IPS-15b (cell line): Measurements from ENCODE around the gene OR52I2.

ENCODE experiments used
- H3K27me3 ChIP-seq: one replicate; pipeline ENCODE4 v1.6.1; 2013; ENCODE audit warnings: low read length; ENCODE audit not compliant: control insufficient read depth, insufficient read depth
- H3K36me3 ChIP-seq: one replicate; pipeline ENCODE4 v1.6.1; 2013; ENCODE audit warnings: low read length; ENCODE audit not compliant: control insufficient read depth, insufficient read depth
- H3K4me1 ChIP-seq: one replicate; pipeline ENCODE4 v1.6.1; 2013; ENCODE audit warnings: mild to moderate bottlenecking, low read length; ENCODE audit not compliant: control insufficient read depth, insufficient read depth
- H3K4me3 ChIP-seq: one replicate; pipeline ENCODE4 v1.5.1; 2013; ENCODE audit warnings: low read depth, low read length
- H3K9ac ChIP-seq: one replicate; pipeline ENCODE4 v1.6.1; 2013; ENCODE audit warnings: low read depth, mild to moderate bottlenecking, low read length
- H3K9me3 ChIP-seq: one replicate; pipeline ENCODE4 v1.6.1; 2013; ENCODE audit warnings: mild to moderate bottlenecking, low read length; ENCODE audit not compliant: control insufficient read depth, insufficient read depth

OR52I2 gene

DNA sequence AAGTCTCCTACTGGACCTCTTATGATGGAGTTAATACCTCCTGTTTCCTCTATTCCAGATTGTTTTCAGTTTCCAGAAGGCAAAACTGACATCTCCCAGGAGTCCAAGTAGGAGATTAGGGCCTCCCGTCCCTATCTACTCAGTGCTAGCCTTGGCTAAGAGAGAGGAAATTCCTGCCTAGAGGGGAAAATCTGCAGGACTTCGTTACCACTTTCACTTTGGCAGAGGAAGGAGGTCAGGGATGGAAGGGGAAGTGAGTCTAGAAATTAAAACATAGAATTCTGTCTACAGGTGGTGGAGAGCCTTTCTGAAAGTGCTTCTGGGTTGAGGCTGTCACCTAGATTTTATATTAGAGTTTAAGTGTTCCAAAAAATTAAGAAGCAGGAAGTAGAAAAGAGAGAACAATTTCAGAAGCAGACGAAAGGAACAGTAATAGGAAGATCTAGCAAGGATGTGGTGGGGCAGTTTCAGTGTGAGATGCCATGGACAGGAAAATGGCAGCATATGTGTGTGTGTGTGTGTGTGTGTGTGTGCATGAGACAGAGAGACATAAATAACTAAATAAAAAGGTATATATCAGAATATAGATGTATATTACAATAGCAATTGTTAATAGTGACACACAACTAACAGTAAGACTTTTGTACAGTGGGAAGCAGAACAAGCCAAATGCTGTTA, 28.9 kb downstream of the OR52I2 start:
- Histone ChIP-seq H3K9ac (no peak overlapping the region), H3K4me1 (peaks cover 5% of the 10 kb centered on the region), H3K9me3 (no peaks in the 10 kb centered on the region), H3K36me3 (no peaks in the 10 kb centered on the region), H3K4me3 (no peak overlapping the region), H3K27me3 (peaks cover 4% of the 10 kb centered on the region)

DNA sequence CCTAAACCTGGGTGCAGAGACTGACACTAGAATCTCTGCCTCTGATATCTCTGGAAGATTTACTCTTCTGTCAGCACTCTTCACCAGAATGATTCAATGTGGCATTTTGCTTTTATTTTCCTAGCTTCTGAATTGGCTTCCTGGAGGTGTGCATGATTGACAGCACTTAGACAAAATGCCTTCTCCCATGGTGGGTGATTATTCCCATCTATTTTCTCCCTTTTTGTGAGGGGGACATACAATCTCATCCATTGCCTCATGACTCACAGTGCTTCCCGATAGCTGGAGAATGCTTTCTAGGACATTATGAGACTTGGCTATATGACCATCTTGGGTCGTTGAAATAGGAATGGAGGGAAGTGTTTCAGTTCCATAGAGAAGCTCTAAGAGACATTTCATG, 30.4 kb downstream of the OR52I2 start:
- Histone ChIP-seq H3K4me1 (peaks cover 4% of the 10 kb centered on the region), H3K36me3 (no peaks in the 10 kb centered on the region), H3K4me3 (no peak overlapping the region), H3K9me3 (no peaks in the 10 kb centered on the region), H3K9ac (no peak overlapping the region), H3K27me3 (peaks cover 4% of the 10 kb centered on the region)

DNA sequence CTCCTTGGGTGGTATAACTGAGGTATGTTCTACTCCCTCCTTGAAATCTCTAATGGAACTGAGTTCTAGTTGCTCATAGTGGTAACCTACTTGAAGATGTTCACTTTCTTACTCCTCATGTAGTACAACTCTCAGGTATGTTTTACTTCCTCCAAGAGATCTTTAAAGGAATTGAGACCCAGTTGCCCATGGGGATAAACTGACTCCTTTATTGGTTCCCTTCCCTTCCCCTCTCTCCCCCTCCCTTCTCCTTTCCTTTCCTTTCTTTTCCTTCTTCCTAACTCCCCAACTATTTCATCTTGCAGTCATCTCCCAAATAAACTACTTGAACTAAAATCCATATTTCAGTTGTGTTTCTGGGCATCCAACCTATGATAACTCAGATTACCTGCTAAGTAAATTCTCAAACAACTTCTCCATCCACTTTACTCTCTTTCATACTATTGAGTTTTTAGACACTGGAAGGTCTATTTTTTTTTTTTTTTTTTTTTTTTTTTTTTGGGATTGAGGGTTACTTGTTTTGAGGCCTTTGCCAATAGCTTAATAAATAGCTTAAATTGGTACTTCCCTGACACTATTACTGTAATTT, 34.4 kb downstream of the OR52I2 start:
- H3K9ac ChIP-seq, result no peak overlapping the region
- H3K36me3 ChIP-seq, result no peaks in the 10 kb centered on the region
- no peaks in the 10 kb centered on the region for H3K27me3 ChIP-seq
- no peak overlapping the region for H3K4me3 ChIP-seq
- H3K4me1 ChIP-seq, result no peaks in the 10 kb centered on the region
- H3K9me3 ChIP-seq, result no peaks in the 10 kb centered on the region

DNA sequence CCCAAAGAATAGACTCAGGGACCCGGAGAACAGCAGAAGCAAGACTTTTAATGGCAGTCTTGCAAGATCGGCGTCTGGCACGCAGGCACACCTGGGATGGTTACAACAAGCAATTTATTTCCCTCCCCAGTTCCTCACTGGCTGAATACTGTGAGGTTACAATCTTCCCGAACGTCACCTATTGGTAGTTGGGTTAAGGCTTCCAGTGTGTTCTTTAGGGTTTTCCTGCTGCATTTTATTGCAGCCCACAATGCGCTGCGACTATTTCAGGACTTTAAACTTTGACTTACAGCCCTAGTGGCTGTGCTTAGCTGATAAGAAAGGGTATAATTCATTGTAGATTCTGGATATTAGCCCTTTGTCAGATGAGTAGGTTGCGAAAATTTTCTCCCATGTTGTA, 38.0 kb downstream of the OR52I2 start:
- no peaks in the 10 kb centered on the region for H3K36me3 ChIP-seq
- no peaks in the 10 kb centered on the region for H3K27me3 ChIP-seq
- no peaks in the 10 kb centered on the region for H3K9me3 ChIP-seq
- no peaks in the 10 kb centered on the region for H3K4me1 ChIP-seq
- H3K4me3 ChIP-seq, result no peak overlapping the region
- no peak overlapping the region for H3K9ac ChIP-seq

DNA sequence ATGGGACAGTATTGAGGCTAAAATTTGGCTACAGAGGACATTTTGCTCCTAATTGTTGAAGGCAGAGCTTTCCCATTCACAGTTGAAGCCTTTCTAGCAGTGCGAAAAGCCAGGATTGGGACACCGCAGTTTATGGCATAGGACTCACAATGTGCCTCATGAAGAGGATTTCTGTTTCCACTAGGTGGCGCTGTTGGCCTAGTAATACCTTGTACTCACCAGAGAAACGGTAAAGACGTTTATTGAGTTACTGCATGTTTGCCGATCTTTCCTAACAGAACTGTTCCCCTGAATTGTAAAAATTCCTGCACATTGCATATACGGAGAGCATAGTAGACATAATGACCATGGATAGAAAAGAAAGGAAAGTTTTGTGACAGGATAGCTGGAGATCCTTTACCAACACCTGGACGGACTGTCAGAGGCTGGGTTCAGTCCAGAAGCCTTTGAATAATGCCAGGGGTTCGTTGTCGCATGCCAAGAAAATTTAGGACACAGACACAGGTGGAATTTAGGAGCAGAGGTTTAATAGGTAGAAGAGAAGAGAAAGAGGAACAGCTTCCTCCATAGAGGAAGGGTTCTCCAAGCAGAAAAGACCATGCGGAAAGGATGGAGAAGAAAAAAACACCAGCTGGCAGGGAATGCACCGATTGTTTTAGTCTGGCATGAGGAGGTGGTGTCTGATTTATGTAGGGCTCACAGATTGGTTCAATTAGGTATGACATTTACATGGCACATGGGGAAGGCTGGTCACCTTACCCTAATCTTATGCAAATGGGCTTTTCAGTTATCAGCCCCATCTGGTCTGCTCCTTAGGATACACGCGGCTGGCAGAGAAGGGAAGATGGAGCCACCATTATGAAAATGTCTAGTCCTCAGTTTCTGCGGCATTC, 44.9 kb downstream of the OR52I2 start:
- no peaks in the 10 kb centered on the region for H3K36me3 ChIP-seq
- no peaks in the 10 kb centered on the region for H3K27me3 ChIP-seq
- no peaks in the 10 kb centered on the region for H3K9me3 ChIP-seq
- H3K9ac ChIP-seq, result no peak overlapping the region
- peaks cover 13% of the 10 kb centered on the region for H3K4me1 ChIP-seq
- no peak overlapping the region for H3K4me3 ChIP-seq

DNA sequence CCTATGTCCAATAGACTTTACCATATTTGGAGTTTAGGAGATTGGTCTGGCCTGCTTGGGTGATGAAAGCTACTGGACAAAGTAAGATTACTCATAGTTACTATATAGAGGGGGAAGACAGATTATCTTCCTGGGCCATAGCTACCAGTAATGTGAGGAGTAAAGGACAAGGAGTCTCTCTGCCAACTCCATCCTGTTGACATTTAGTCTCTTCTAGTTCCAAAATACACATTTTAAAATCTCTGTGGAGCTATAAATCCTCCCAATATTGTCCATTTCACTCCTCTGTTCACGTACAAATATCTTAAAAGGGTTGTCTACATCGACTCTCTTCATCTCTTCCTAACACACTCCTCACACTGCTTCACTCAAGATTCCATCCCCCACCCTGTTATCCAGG, 54.6 kb downstream of the OR52I2 start:
- H3K4me1 ChIP-seq, result no peaks in the 10 kb centered on the region
- H3K9me3 ChIP-seq, result no peaks in the 10 kb centered on the region
- no peaks in the 10 kb centered on the region for H3K36me3 ChIP-seq
- H3K27me3 ChIP-seq, result peaks cover 13% of the 10 kb centered on the region
- H3K4me3 ChIP-seq, result no peak overlapping the region
- no peak overlapping the region for H3K9ac ChIP-seq

DNA sequence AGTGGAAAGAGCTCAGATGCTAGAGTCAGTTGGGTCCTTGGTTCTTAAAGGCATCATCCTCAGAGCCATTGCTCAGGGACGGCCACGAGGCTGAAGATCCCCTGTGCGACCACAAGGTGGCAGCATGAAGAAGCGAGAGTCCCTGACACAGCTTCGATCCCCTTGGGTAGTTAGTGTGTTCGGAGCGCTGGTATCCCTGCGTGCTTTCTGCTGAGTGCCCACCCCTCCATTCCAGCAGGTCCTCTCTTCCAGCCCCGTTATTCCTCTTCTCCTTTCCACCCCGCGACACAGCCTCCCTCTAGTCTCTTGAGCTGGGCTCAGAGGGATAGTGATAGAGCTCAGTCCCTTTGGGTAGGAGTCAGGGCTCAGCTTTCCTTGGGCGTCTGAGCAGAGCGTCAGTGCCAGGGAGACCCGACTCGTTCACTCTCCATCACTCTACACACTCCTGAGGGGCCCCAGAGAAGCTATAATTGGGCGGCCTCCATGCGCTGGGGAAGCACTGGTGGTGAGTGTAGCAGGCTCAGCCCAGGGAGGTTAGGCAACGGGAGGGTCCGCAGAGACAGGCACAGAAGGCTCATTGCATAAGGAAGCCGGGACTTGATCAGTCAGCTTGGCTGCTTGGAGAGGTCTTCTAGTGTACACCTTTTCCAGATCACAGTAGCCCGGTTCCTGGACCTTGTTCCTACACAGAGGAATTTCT, 55.6 kb downstream of the OR52I2 start, which contains the start of gene OR51D1:
Gene OR51D1, plus strand, starts transcription at position 516 of the 700 bp plus-strand sequence. CDS start 2,314 bp downstream, outside the sequence.
- no peaks in the 10 kb centered on the region for H3K36me3 ChIP-seq
- H3K4me3 ChIP-seq, result peak within 1 kb of the TSS; percentile 36
- no peaks in the 10 kb centered on the region for H3K4me1 ChIP-seq
- H3K9me3 ChIP-seq, result no peaks in the 10 kb centered on the region
- H3K9ac ChIP-seq, result no peak within 1 kb of the TSS
- H3K27me3 ChIP-seq, result peaks cover 13% of the 10 kb centered on the region

DNA sequence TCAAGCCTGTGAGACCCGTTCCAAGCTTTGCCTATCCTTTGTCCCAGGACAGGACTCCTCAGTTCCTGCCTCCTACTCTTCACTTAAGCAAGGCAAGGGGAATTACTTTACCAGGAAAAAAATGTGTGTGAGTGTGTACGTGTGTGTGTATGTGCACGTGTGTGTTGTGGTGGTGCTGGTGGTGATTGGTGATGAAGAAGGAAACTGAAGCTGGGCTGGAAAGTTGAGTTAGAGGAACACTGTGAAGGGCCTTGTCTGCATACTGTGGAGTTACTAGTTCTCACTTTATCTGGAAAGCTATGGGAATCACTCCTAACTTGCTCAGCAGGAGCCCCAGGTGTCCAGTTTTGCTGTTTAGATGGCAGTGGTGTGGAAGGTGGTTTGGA, 56.1 kb downstream of the OR52I2 start:
- H3K4me1 ChIP-seq, result no peaks in the 10 kb centered on the region
- H3K27me3 ChIP-seq, result peaks cover 13% of the 10 kb centered on the region
- H3K36me3 ChIP-seq, result no peaks in the 10 kb centered on the region
- no peak overlapping the region for H3K9ac ChIP-seq
- H3K4me3 ChIP-seq, result no peak overlapping the region
- H3K9me3 ChIP-seq, result no peaks in the 10 kb centered on the region

DNA sequence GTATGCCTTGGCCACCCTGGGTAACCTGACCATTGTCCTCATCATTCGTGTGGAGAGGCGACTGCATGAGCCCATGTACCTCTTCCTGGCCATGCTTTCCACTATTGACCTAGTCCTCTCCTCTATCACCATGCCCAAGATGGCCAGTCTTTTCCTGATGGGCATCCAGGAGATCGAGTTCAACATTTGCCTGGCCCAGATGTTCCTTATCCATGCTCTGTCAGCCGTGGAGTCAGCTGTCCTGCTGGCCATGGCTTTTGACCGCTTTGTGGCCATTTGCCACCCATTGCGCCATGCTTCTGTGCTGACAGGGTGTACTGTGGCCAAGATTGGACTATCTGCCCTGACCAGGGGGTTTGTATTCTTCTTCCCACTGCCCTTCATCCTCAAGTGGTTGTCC, 58.4 kb downstream of the OR52I2 start:
- Histone ChIP-seq H3K36me3 (no peaks in the 10 kb centered on the region), H3K9me3 (no peaks in the 10 kb centered on the region), H3K4me3 (no peak overlapping the region), H3K27me3 (peaks cover 13% of the 10 kb centered on the region), H3K4me1 (no peaks in the 10 kb centered on the region), H3K9ac (no peak overlapping the region)

DNA sequence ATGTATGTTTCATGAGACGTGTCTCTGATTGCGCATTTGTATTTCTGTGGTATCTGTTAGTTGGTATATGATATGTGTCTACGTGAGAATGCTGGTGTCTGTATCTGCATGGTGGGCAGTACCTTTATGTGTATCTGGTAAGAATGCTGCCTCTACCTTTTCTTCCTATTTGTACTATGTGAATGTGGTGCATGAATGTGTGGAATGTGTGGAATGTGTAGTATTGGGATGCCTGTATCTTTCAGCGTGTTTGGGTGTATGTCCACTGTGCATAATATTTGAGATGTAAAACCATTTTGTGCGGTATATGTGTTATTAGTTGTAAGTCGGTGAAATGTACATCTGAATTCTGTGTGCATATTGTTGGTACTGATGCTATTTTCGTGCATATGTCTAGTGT, 60.0 kb downstream of the OR52I2 start:
- H3K36me3 ChIP-seq, result no peaks in the 10 kb centered on the region
- no peak overlapping the region for H3K9ac ChIP-seq
- no peaks in the 10 kb centered on the region for H3K9me3 ChIP-seq
- H3K27me3 ChIP-seq, result peaks cover 13% of the 10 kb centered on the region
- H3K4me3 ChIP-seq, result no peak overlapping the region
- H3K4me1 ChIP-seq, result no peaks in the 10 kb centered on the region

DNA sequence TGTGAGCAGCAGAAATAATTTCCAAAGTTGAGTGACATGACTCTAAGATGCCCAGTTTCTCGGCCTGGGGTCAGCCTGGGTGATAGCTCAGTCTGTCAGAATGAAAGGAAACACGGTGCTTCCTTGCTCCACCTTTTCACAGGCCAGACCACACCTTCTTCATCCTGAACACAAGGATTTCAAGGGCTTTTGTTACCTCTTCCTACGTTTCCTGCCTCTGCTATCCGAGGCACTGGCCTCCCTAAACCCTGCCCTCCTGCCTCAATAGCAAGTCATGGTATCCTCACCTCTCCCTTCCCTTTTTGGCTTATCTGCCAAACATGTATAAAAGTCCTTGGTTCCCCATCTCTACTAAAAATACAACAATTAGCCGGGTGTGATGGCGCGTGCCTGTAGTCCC, 60.5 kb downstream of the OR52I2 start:
- Histone ChIP-seq H3K4me1 (no peaks in the 10 kb centered on the region), H3K27me3 (peaks cover 13% of the 10 kb centered on the region), H3K36me3 (no peaks in the 10 kb centered on the region), H3K4me3 (no peak overlapping the region), H3K9ac (no peak overlapping the region), H3K9me3 (no peaks in the 10 kb centered on the region)
